OCI-LY7 (cell line): ENCODE results near the gene CLP1. TPM values are rescaled to one million over a fixed set of nuclear protein-coding genes. Genes with fewer than 3 reads are reported as not detected.

Source experiments
- BruUV-seq: library from RNA; stranded (reverse); fragments of 400-500 nt; replicated peaks from 2 replicates; lab custom pipeline; 2021; lab: Mats Ljungman, UMichigan
- CTCF ChIA-PET: fragments of 300-600 bp; sonication (Branson Sonifier 250); formaldehyde crosslinking; loops from one replicate; lab custom pipeline; 2022; ENCODE audit warnings: antibody characterized with exemption; ENCODE audit not compliant: unreplicated experiment; lab: Charles Lee
- POLR2A ChIA-PET: fragments of 300-600 bp; sonication (Branson Sonifier 250); formaldehyde crosslinking; loops from one replicate; lab custom pipeline; 2022; ENCODE audit warnings: antibody characterized with exemption; lab: Charles Lee
- DNase-seq: peaks from one replicate; pipeline ENCODE4 v3.0.0-alpha.2; 2015; ENCODE audit warnings: low spot score
- H2AFZ ChIP-seq: fragments of 200-600 bp; sonication (generic), shearing (Covaris generic); 2 replicates; pipeline ENCODE4 v1.6.1; 2014; ENCODE audit warnings: mild to moderate bottlenecking, antibody characterized with exemption, low read length, moderate library complexity
- H3K27ac ChIP-seq: fragments of 200-600 bp; sonication (generic); 2 replicates; pipeline ENCODE4 v1.5.1; 2014; ENCODE audit warnings: mixed run types, low read depth, mild to moderate bottlenecking, moderate library complexity, low read length, inconsistent platforms; ENCODE audit not compliant: poor library complexity, severe bottlenecking
- H3K36me3 ChIP-seq: fragments of 200-600 bp; sonication (generic); 2 replicates; pipeline ENCODE4 v1.6.1; 2014; ENCODE audit warnings: mild to moderate bottlenecking, antibody characterized with exemption, low read length, moderate library complexity, mixed read lengths; ENCODE audit not compliant: insufficient read depth
- H3K4me1 ChIP-seq: fragments of 200-600 bp; sonication (generic); 2 replicates; pipeline ENCODE4 v1.5.1; 2014; ENCODE audit warnings: mild to moderate bottlenecking, low read length; ENCODE audit not compliant: insufficient read depth, poor library complexity, severe bottlenecking
- H3K4me2 ChIP-seq: fragments of 200-600 bp; sonication (generic); 2 replicates; pipeline ENCODE4 v1.6.1; 2014; ENCODE audit warnings: mild to moderate bottlenecking, low read length
- H3K4me3 ChIP-seq: fragments of 200-600 bp; sonication (generic); 2 replicates; pipeline ENCODE4 v1.5.1; 2014; ENCODE audit warnings: mild to moderate bottlenecking, low read depth, low read length; ENCODE audit not compliant: poor library complexity, severe bottlenecking
- H3K79me2 ChIP-seq: fragments of 200-600 bp; sonication (generic); 2 replicates; pipeline ENCODE4 v1.6.1; 2016; ENCODE audit warnings: low read depth, mild to moderate bottlenecking, low read length, moderate library complexity, mixed read lengths; ENCODE audit not compliant: insufficient read depth
- H3K9me2 ChIP-seq: fragments of 200-600 bp; sonication (generic); 2 replicates; pipeline ENCODE4 v1.6.1; 2016; ENCODE audit warnings: mild to moderate bottlenecking, low read length, mixed read lengths; ENCODE audit not compliant: insufficient read depth
- H3K9me3 ChIP-seq: fragments of 200-600 bp; sonication (generic); 2 replicates; pipeline ENCODE4 v1.6.1; 2014; ENCODE audit warnings: mild to moderate bottlenecking, mixed run types, low read length, mixed read lengths
- H4K20me1 ChIP-seq: fragments of 200-600 bp; sonication (generic); 2 replicates; pipeline ENCODE4 v1.6.1; 2014; ENCODE audit warnings: mild to moderate bottlenecking, antibody characterized with exemption, low read length, moderate library complexity, mixed read lengths; ENCODE audit not compliant: insufficient read depth
- CTCF ChIP-seq: fragments of 200-600 bp; sonication (generic); conservative IDR thresholded peaks from 2 replicates; pipeline ENCODE4 v1.5.1; 2014; ENCODE audit warnings: mild to moderate bottlenecking, antibody characterized with exemption, low read length, moderate library complexity, mixed read lengths
- EZH2phosphoT487 ChIP-seq: fragments of 200-600 bp; sonication (generic); IDR thresholded peaks from 2 replicates; pipeline ENCODE4 v1.6.1; 2018; ENCODE audit warnings: low read depth, borderline replicate concordance, mild to moderate bottlenecking, mixed run types, antibody characterized with exemption, low read length, moderate library complexity, mixed read lengths
- intact Hi-C: fragments of 100-400 bp; cut with micrococcal nuclease; formaldehyde crosslinking; loops from one replicate; pipeline ENCODE4 v1.10.0; 2022; ENCODE audit not compliant: unreplicated experiment
- total RNA-seq, 2 experiments: library from RNA; depleted of rRNA in 1 of 2; stranded (reverse); fragments of >200 nt in 1 of 2; shearing (Covaris generic) in 1 of 2; gene quantifications; 2 replicates each; pipeline ENCODE4 v1.2.3, GENCODE V29; 2014 to 2022

CLP1 gene
- total RNA-seq, 2 experiments from 2014 or later: 18.5 to 20.8 TPM

- no peaks in the 10 kb centered on the region for H4K20me1 ChIP-seq
- ChIA-PET POLR2A (interaction anchor here (1.1 kb wide), 3 partner anchors 9 to 22 kb away, joined by 3 to 4 read pairs (median 3); no protein-coding TSS in a partner anchor), CTCF (no interaction called here)
- no peak overlapping the region for H3K4me3 ChIP-seq
- H3K4me2 ChIP-seq: no peak overlapping the region
- no peaks in the 10 kb centered on the region for H3K79me2 ChIP-seq
- BruUV-seq: no TSS peak
- H3K36me3 ChIP-seq: no peaks in the 10 kb centered on the region
- TF ChIP-seq CTCF (no peak), EZH2phosphoT487 (no peak)
- no peaks in the 10 kb centered on the region for H3K9me2 ChIP-seq
- H3K4me1 ChIP-seq: peaks cover 7% of the 10 kb centered on the region
- H2AFZ ChIP-seq: no peak overlapping the region
- intact Hi-C loops: no loop called here
- no peaks in the 10 kb centered on the region for H3K9me3 ChIP-seq
- no peak overlapping the region for H3K27ac ChIP-seq
- no peak for DNase-seq
Observed at GRCh38 chr11:57634311-57634710, 23.3 kb upstream of the CLP1 start.

GRCh38 chr11:57635246-57635645, 22.3 kb upstream of the CLP1 start:
- no peaks in the 10 kb centered on the region for H3K79me2 ChIP-seq
- no peak for TF ChIP-seq CTCF
- TF ChIP-seq EZH2phosphoT487: no peak
- ChIA-PET POLR2A (interaction anchor here (0.7 to 1.1 kb wide), 5 partner anchors 8 to 37 kb away, joined by 3 to 5 read pairs (median 3); no protein-coding TSS in a partner anchor), CTCF (no interaction called here)
- no TSS peak for BruUV-seq
- H4K20me1 ChIP-seq: no peaks in the 10 kb centered on the region
- H3K4me3 ChIP-seq: no peak overlapping the region
- H3K27ac ChIP-seq: no peak overlapping the region
- no peaks in the 10 kb centered on the region for H3K36me3 ChIP-seq
- no peak overlapping the region for H3K4me2 ChIP-seq
- H2AFZ ChIP-seq: no peak overlapping the region
- H3K9me2 ChIP-seq: no peaks in the 10 kb centered on the region
- peaks cover 16% of the 10 kb centered on the region for H3K4me1 ChIP-seq
- no peaks in the 10 kb centered on the region for H3K9me3 ChIP-seq
- intact Hi-C loops: no loop called here
- no peak for DNase-seq

GRCh38 chr11:57637626-57638004, 19.9 kb upstream of the CLP1 start:
- Histone ChIP-seq H3K9me2 (no peaks in the 10 kb centered on the region), H4K20me1 (no peaks in the 10 kb centered on the region), H2AFZ (no peak overlapping the region), H3K9me3 (no peaks in the 10 kb centered on the region), H3K79me2 (no peaks in the 10 kb centered on the region), H3K36me3 (no peaks in the 10 kb centered on the region), H3K4me3 (no peak overlapping the region), H3K4me2 (no peak overlapping the region), H3K4me1 (peaks cover 29% of the 10 kb centered on the region), H3K27ac (no peak overlapping the region)
- BruUV-seq: no TSS peak
- intact Hi-C loops: no loop called here
- ChIA-PET POLR2A (interaction anchor here (0.5 to 1.5 kb wide), 2 partner anchors 15 to 69 kb away, joined by 3 to 7 read pairs; no protein-coding TSS in a partner anchor), CTCF (no interaction called here)
- no peak for DNase-seq
- no peak for TF ChIP-seq CTCF
- no peak for TF ChIP-seq EZH2phosphoT487
